C1 segment of cervical spinal cord (tissue), 14 donors: ENCODE results near the gene C1orf116.
A peak's percentile ranks its signal among the peaks of the same experiment; 100 is the strongest.
"Not testable (repeated sequence)": the region's sequence is repeated elsewhere in the genome, so short reads cannot be mapped to it uniquely, and the experiment has no call there.

Experiments used
- DNase-seq, 14 donors: peaks; one replicate each; lab custom pipeline; 2025; lab: John Stamatoyannopoulos, UW

The C1orf116 gene

DNA sequence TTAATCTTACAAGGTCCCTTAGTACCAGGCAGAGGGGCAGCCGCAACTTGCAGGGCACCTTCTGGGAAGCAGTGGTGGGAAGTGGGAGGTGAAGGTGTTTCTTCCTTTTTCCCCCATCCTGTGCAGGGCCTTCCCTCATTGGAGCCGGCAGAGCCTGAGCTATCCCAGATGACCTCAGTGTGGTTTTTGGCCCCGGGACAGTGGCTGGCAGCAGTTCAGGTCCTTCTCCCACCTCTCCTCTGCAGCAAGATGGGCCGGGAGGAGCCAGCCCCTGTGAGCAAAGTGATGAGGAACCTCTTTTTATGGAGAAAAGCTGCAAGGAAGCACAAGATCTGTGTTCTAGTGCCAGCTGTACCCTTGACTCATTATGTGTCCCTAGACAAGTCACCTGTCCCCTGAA lies 27.3 kb upstream of the C1orf116 start:
- no peak for DNase-seq

DNA sequence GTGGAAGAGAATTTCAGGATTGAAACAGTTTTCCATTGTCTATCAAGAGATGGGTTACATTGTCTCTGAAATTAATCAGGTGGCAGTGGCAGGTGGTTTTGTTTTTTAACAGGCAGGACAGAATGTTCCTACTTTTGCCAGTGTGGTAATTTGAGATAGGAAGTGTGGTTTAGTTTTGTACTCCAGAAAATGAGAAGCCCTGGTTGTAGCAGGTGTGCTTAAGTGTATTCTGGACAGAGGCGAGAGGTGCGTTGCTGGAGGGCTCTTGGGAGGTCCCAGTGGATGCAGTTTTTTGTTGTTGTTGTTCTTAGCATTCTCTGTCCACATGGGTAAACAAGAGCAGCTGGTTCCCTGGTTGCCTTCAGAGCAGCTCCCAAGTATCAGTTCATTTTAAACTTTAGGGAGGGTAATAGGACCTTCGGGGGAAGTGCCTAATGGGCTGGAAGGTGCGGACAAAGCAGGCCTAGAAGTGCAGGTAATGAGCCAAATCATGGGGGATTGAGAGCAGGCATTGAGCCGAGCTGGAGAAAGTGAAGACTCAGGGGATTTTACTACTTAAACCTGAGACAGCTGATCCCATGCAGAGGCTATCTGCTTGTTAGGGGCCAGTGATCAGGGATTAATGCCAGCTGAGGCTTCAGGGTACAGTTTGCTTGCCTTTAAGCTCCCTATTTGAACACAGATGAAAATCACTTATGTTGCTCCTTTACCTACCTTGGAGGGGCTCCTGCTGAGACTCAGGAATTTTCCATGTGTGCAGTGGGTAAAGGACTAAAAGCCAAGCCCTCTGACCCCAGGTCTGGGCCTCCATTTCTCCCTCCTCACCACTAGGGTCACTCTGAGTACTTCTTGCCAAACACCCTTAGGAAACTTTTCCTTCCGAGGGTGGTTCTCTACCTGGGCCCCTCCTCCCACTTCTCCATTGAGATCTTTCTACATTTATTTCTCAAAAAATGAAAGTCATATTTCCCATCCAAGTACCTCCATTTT lies 26.6 kb upstream of the C1orf116 start:
- DNase-seq, result no peak

DNA sequence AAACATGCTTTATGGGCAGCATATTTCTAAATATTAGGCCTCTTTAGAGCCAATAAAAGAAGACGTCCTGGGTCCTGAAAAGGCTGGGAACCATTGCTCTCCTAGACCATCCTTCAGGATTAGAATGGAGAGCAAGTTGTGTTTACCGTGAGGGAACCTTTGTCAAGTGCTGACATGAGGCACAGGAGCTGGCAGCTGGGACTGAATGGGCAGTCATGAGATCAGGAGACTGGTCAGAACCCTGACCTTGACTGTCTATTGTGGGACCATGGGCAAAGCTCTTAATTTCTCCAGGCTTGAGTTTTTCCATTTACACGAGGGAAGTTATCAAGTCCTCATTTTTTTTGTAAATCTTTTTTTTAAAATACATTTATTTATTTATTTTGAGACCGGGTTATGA lies 25.7 kb upstream of the C1orf116 start:
- no peak for DNase-seq

GRCh38 chr1:207056673-207057072 lies 24.1 kb upstream of the C1orf116 start:
- DNase-seq, result no peak

GRCh38 chr1:207055386-207056001 lies 22.9 kb upstream of the C1orf116 start:
- no peak for DNase-seq

DNA sequence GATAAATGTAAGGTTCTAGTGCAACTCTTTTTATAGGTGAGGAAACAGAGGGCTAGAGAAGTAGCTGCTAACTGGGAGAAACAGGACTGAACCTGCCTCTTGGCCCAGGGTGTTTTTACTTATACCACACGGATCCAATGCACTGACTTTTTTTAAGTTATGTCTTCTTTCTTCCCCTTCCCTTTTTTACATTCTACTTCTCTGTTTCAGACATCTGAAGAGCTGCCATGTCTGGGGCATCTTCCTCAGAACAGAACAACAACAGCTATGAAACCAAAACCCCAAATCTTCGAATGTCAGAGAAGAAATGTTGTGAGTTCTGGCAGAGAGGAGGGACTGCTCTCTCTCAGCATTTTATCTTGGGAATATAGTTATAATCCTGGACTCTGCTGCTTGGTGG lies 21.9 kb upstream of the C1orf116 start:
- no peak for DNase-seq

- DNase-seq, result peak; percentile 76 to 99 (median 92)
These were observed 20.6 kb upstream of the C1orf116 start, which contains the start of gene PFKFB2 for GRCh38 chr1:207052911-207053769. PFKFB2 (plus strand) TSS chr1:207053275; CDS start chr1:207054718, 1,443 bp downstream.

DNA sequence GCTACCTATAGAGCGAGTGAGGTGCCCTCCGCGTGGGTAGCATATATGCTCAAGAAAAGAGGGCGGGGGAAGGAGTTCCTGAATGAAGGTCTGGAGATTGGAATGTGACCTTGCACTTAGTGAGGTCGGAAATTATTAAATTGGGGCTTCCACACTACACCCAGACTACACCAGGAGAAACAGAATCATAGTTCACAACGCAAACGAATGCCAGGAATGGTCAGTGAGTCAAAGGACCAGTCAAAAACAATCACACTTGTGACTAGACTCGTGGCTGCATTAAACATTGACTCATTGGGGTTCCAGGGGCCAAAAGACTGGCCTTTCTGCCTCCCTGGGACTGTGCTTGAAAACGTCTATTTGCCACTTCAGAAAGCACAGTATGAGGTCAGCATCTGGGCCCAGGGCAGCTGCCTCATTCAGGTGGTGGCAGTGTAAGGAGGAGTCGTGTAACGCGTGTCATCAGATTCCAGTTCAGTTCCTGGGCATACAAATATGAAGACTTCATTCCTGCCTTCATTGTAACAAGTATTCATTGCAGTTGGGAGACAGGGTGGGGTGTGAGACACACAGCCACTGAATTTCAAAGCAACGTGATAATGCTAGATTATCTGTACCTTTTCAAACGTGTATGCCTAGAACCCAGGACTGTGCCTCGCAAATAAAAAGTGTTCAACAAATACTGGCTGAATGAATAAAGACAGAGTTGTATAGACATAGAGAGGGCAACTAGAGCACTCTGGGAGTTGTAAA lies 18.8 kb upstream of the C1orf116 start, which contains the start of gene YOD1:
TSS of gene YOD1 (minus strand) at position 18 of the 753 bp plus-strand sequence. CDS start 178 bp downstream, outside the sequence.
- DNase-seq, result peak in 6 of 14 donors; percentile 54 to 80 (median 70)

DNA sequence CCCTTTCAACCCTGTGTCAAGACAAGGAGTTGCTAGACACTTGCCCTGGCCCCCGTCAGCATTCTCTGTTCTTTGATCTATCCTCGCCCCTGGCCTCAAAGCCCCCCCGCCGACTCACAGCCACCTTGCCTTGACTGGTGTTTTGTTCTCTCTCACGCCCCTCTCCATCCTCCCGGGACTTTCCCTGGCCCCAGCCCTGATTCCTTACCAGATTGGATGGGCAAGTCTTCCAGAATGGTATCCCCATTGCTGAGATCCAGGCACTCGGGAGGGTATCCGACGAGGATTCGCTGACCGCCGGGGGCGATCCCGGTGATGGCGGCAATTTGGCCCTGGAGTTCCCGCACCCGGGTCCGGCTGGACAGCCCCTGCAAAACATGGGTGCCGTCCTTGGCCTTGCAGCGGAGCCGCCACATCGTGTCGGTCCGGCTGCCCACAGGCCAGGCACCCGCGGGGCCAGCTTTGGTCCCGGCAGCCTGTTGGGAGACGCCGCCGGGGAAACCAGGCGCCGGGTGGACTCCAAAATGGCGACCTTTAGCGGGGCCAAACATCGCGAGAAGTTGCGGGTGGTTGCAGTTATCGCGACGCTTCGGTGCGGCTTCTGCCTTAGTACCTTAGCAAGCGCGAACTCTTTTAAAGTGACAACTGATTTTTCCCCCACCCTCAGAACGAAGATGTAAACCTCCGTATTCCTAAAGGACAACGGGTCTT lies 18.1 kb upstream of the C1orf116 start:
- DNase-seq, result peak; percentile 31 to 84 (median 79)

DNA sequence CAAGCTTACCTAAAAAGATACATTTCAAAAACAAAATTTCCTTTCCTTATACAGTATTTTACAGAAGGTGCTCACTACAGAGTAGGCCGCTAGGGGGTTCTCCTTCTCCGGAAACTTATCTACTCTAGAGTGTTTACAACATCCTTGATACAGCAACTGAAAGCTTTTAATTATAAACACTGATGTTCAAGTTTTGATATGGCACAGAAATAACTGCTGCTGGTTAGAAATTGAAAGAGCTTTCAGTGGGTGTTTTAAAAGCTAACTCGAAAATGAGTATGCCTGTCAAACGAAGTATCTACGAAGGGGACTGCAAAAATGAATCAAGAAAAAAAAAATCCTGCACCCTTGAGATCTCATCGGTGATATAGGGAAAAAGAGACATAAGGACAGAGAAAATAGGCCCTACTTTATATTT lies 17.4 kb upstream of the C1orf116 start:
- peak in 2 of 14 donors; percentile 16 to 31 for DNase-seq

DNA sequence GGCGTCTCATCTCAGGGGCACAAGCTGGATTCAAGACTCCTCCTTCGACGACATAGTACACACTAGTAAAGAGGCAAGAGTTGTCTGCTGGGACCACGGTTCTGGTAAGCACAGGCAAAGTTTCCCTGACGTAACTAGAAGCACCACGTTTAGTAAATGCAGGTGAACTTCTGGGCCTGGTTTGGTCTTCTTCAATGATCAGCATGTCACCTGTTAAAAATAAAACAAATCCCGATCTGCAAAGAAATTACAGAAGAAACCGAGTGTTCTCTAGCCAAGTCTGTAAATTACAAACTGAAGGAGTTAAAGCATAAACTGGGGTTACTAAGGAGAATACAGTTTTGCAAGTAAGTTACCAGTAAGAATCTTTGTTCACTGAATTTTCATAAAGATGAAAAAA lies 17.0 kb upstream of the C1orf116 start:
- no peak for DNase-seq

- no peak for DNase-seq
These were observed 16.5 kb upstream of the C1orf116 start for GRCh38 chr1:207049054-207049453.

GRCh38 chr1:207048041-207048440 lies 15.5 kb upstream of the C1orf116 start:
- no peak for DNase-seq

- DNase-seq, result no peak
These were observed 14.9 kb upstream of the C1orf116 start for GRCh38 chr1:207047505-207047904.

GRCh38 chr1:207045453-207045852 lies 12.9 kb upstream of the C1orf116 start:
- no peak for DNase-seq

GRCh38 chr1:207041397-207041796 lies 8.8 kb upstream of the C1orf116 start:
- not testable (repeated sequence) for DNase-seq

- DNase-seq, result no peak
These were observed 7.6 kb upstream of the C1orf116 start for GRCh38 chr1:207040181-207040533.

DNA sequence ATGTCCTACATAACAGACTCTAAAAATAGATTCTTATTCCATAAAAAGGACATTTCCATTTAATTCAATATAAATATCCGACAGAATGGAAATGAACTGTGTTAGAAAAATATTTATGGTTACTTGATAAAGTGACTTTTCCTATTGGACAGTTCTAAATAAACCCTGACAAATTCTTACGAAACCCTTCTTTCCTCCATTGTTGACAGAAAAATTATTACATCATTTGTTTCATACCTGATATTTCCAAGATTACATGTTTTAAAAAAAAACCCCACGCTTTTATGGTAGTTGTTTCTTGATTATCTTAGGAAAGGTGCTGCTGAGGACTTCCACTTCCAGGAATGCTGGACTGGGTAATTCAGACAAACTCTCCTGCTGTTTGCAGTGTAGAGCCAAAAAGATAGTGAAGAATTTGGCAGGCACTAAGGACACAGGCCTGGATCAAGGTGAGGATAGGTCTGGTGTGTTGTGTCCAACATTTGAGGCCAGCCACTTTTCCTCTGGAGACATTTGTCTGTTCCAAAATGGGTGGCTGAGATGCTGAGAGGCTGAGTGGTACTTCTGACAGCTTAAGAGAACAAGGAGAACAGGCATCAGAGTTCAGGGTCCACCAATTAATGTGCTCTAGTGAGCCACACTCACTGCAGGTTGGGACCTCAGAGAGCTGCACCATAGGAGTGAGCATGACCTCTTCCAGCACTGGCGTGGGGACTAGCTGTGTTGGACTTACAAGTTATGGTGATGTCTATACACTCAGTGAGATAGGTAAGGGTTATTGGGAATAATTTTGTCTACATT lies 7.0 kb upstream of the C1orf116 start:
- no peak for DNase-seq

DNA sequence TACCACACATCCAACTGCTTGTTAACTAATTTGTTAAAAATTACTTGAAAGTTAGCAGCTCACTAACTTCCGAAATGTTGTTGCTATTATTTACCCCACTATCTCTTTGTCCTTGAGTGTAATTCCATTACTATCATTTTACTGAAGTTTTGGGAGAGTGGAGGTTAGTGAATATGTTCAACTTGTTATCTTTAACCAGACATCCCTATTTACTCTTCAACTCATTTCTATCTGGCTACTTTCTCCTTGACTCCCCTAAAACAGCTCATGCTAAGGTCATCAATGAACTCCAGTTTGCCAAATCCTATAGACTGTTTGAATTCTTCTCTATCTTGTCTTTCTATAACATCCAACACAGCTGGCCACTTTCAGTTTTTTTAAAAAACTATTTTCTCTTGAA lies 4.3 kb upstream of the C1orf116 start:
- DNase-seq, result no peak
